Transverse colon (tissue), 3 donors: ENCODE measurements around the gene SLFN13.

Experiments used
- CTCF ChIP-seq, 5 experiments: fragments of 200-600 bp in 3 of 5; fragments of 450-650 bp in 2 of 5; sonication (generic) in 3 of 5; IDR thresholded peaks; 1 replicate in 2 of 5; 2 replicates in 3 of 5; pipeline ENCODE4 v1.5.1; 2016 to 2017; ENCODE audit warnings: antibody characterized with exemption in 5 of 5, inconsistent platforms in 3 of 5, mild to moderate bottlenecking in 2 of 5, moderate library complexity in 1 of 5
- POLR2A ChIP-seq: fragments of 450-650 bp; IDR thresholded peaks from one replicate; pipeline ENCODE4 v1.6.1; 2016; ENCODE audit warnings: antibody characterized with exemption, mild to moderate bottlenecking, moderate library complexity

- TF ChIP-seq CTCF (IDR thresholded peaks at IDR 0.05) (no peak), POLR2A (no peak)
These were observed 28.7 kb upstream of the SLFN13 start for GRCh38 chr17:35477248-35477647.
